ENCODE results near the gene HERC2. TPM values are rescaled to one million over a fixed set of nuclear protein-coding genes. Genes with fewer than 3 reads are reported as not detected.
"Not testable (repeated sequence)": the region's sequence is repeated elsewhere in the genome, so short reads cannot be mapped to it uniquely, and the experiment has no call there.

HERC2 gene
- total and polyA plus RNA-seq, 10 donors: 16.1 to 79.8 (median 58.9) TPM

- Histone ChIP-seq H3K4me1 (no peaks in the 10 kb centered on the region), H3K27me3 (replicated peaks in 1 of 7) (no peaks in the 10 kb centered on the region), H3K4me3 (no peak overlapping the region), H3K27ac (no peak overlapping the region), H3K9me3 (peaks cover 0 to 32% (median 27%) of the 10 kb centered on the region in 8 donors), H3K36me3 (peaks cover 0 to 42% (median 13%) of the 10 kb centered on the region in 6 donors)
- WGBS, 5 donors: 91 to 96% (median 93%) methylated on average over 13 of the region's 13 CpGs
- TF ChIP-seq POLR2A (IDR thresholded peaks at IDR 0.05) (no peak), CTCF (IDR thresholded peaks at IDR 0.05 in 8 of 11, conservative IDR thresholded peaks at IDR 0.05 in 3 of 11) (no peak), POLR2AphosphoS5 (IDR thresholded peaks at IDR 0.05) (no peak)
- DNase-seq: no peak
- intact Hi-C loops (cut with DNase I; ENCODE audit: low total_unique reads): no loop called here
These were observed 168.4 kb downstream of the HERC2 start for GRCh38 chr15:28153492-28154119.

- intact Hi-C loops (cut with DNase I; ENCODE audit: low total_unique reads); H3K4me3 ChIP-seq; H3K27me3 ChIP-seq (replicated peaks in 1 of 7); DNase-seq; H3K27ac ChIP-seq; H3K4me1 ChIP-seq: not testable (repeated sequence)
- H3K9me3 ChIP-seq: peaks cover 0 to 36% (median 27%) of the 10 kb centered on the region in 8 donors
- 68 to 95% (median 89%) methylated on average over 8 of the region's 8 CpGs for WGBS, 5 donors
- H3K36me3 ChIP-seq: peaks cover 0 to 46% (median 13%) of the 10 kb centered on the region in 6 donors
These were observed 169.4 kb downstream of the HERC2 start for GRCh38 chr15:28152538-28152923.

GRCh38 chr15:28151864-28152537 lies 170.0 kb downstream of the HERC2 start:
- Histone ChIP-seq H3K36me3 (peaks cover 0 to 51% (median 13%) of the 10 kb centered on the region in 6 donors), H3K9me3 (peaks cover 0 to 36% (median 27%) of the 10 kb centered on the region in 8 donors)
- H3K4me1 ChIP-seq; DNase-seq; H3K27me3 ChIP-seq (replicated peaks in 1 of 7); intact Hi-C loops (cut with DNase I; ENCODE audit: low total_unique reads); H3K4me3 ChIP-seq; H3K27ac ChIP-seq: not testable (repeated sequence)
- 75 to 83% (median 82%) methylated on average over 6 to 9 of the region's 9 CpGs for WGBS, 5 donors

- no peak for TF ChIP-seq POLR2AphosphoS5 (IDR thresholded peaks at IDR 0.05)
- no peak for TF ChIP-seq CTCF (IDR thresholded peaks at IDR 0.05 in 8 of 11, conservative IDR thresholded peaks at IDR 0.05 in 3 of 11)
- TF ChIP-seq POLR2A (IDR thresholded peaks at IDR 0.05): no peak
- H3K4me3 ChIP-seq: no peak overlapping the region
- H3K27me3 ChIP-seq (replicated peaks in 1 of 7): no peaks in the 10 kb centered on the region
- H3K27ac ChIP-seq: no peak overlapping the region
- DNase-seq: no peak
- H3K36me3 ChIP-seq: peaks cover 5 to 78% (median 37%) of the 10 kb centered on the region in 6 donors
- H3K9me3 ChIP-seq: peaks cover 0 to 25% (median 15%) of the 10 kb centered on the region in 8 donors
- 87 to 100% (median 96%) methylated on average over 3 of the region's 3 CpGs for WGBS, 5 donors
- H3K4me1 ChIP-seq: no peaks in the 10 kb centered on the region
- intact Hi-C loops (cut with DNase I; ENCODE audit: low total_unique reads): no loop called here
These were observed 174.2 kb downstream of the HERC2 start for GRCh38 chr15:28147801-28148200.

GRCh38 chr15:28145419-28145818 lies 176.6 kb downstream of the HERC2 start:
- H3K9me3 ChIP-seq: peaks cover 0 to 22% (median 13%) of the 10 kb centered on the region in 8 donors
- 91 to 97% (median 93%) methylated on average over 3 to 4 of the region's 4 CpGs for WGBS, 5 donors
- H3K4me1 ChIP-seq; H3K4me3 ChIP-seq; H3K27ac ChIP-seq; DNase-seq; H3K27me3 ChIP-seq (replicated peaks in 1 of 7); intact Hi-C loops (cut with DNase I; ENCODE audit: low total_unique reads): not testable (repeated sequence)
- peaks cover 7 to 78% (median 46%) of the 10 kb centered on the region in 6 donors for H3K36me3 ChIP-seq

Measured in spleen (tissue), 11 donors.